Thyroid gland (tissue), 4 donors: Measurements from ENCODE around the gene MGLL.

ENCODE experiments used
- CTCF ChIP-seq, 6 experiments: fragments of 200-600 bp in 3 of 6; fragments of 450-650 bp in 3 of 6; sonication (generic) in 3 of 6; IDR thresholded peaks; one replicate each; pipeline ENCODE4 v1.5.1; 2016 to 2019; ENCODE audit warnings: antibody characterized with exemption in 6 of 6, mild to moderate bottlenecking in 2 of 6, inconsistent platforms in 1 of 6, moderate library complexity in 1 of 6
- POLR2A ChIP-seq, 2 donors: fragments of 450-650 bp; IDR thresholded peaks; one replicate each; pipeline ENCODE4 v1.6.1; 2017; ENCODE audit warnings: antibody characterized with exemption in 2 of 2, mild to moderate bottlenecking in 2 of 2, moderate library complexity in 1 of 2

DNA sequence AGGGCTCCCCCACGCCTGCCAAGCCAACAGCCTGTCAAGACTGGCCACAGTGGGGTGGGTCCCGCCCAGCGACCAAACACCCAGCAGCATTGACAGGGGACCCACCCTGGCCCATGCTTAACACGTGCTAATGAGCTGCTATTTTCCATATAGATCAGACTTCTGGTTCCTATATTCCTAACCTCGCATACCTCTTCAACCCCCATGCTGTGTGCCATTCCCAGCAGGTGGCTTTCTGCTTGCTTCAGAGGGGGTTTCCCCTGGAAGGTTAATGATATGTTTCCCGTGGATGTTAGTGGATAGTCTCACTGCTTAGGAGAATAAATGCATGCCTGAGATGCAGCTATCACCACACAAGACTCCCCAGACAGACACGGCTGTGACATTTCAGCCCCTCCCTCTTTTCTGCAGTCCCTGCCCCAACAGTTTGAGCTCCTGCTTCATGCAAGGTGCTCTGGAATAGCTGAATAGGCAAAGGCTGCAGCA lies 37.9 kb upstream of the MGLL start:
- no peak for TF ChIP-seq CTCF (IDR thresholded peaks at IDR 0.05)
- TF ChIP-seq POLR2A (IDR thresholded peaks at IDR 0.05), result no peak
